ENCODE measurements around the gene PPIE. TPM values are rescaled to one million over a fixed set of nuclear protein-coding genes. Genes with fewer than 3 reads are reported as not detected.

Gene PPIE
- total RNA-seq, 2 experiments from 2014 or later, result 64.1 to 68.7 TPM

- POLR2A ChIA-PET, result no interaction called here
- H3K4me1 Mint-ChIP-seq (ENCODE audit: low read depth), result peaks cover 13% of the 10 kb centered on the region
- no peak for DNase-seq
- H3K36me3 Mint-ChIP-seq, result no peaks in the 10 kb centered on the region
- intact Hi-C loops (cut with micrococcal nuclease), result no loop called here
- H3K27ac Mint-ChIP-seq, result no peak overlapping the region
- no peaks in the 10 kb centered on the region for H3K9me3 Mint-ChIP-seq
- CTCF ChIA-PET, result interaction anchor here (0.8 kb wide), 1 partner anchor 40 kb away, joined by 3 read pairs; no protein-coding TSS in a partner anchor
- no peak overlapping the region for H3K4me3 Mint-ChIP-seq
- H3K27me3 Mint-ChIP-seq, result peaks cover 2% of the 10 kb centered on the region
Observed at GRCh38 chr1:39698568-39698967, 40.1 kb upstream of the PPIE start.

- intact Hi-C loops (cut with micrococcal nuclease), result no loop called here
- no peak for DNase-seq
- Mint-ChIP-seq H3K36me3 (no peaks in the 10 kb centered on the region), H3K4me3 (no peak overlapping the region), H3K27ac (no peak overlapping the region), H3K4me1 (ENCODE audit: low read depth) (peaks cover 9% of the 10 kb centered on the region), H3K27me3 (peaks cover 2% of the 10 kb centered on the region), H3K9me3 (no peaks in the 10 kb centered on the region)
- ChIA-PET POLR2A (no interaction called here), CTCF (interaction anchor here (1.4 kb wide), 1 partner anchor 41 kb away, joined by 8 read pairs; no protein-coding TSS in a partner anchor)
Observed at GRCh38 chr1:39699419-39699818, 39.3 kb upstream of the PPIE start.

GRCh38 chr1:39700348-39700747, 38.3 kb upstream of the PPIE start:
- Mint-ChIP-seq H3K36me3 (no peaks in the 10 kb centered on the region), H3K4me1 (ENCODE audit: low read depth) (no peaks in the 10 kb centered on the region), H3K27ac (no peak overlapping the region), H3K4me3 (no peak overlapping the region), H3K27me3 (peaks cover 2% of the 10 kb centered on the region), H3K9me3 (no peaks in the 10 kb centered on the region)
- no peak for DNase-seq
- ChIA-PET CTCF (interaction anchor here (1.0 to 1.4 kb wide), 2 partner anchors 10 to 42 kb away, joined by 3 to 8 read pairs; no protein-coding TSS in a partner anchor), POLR2A (no interaction called here)
- intact Hi-C loops (cut with micrococcal nuclease), result no loop called here

DNA sequence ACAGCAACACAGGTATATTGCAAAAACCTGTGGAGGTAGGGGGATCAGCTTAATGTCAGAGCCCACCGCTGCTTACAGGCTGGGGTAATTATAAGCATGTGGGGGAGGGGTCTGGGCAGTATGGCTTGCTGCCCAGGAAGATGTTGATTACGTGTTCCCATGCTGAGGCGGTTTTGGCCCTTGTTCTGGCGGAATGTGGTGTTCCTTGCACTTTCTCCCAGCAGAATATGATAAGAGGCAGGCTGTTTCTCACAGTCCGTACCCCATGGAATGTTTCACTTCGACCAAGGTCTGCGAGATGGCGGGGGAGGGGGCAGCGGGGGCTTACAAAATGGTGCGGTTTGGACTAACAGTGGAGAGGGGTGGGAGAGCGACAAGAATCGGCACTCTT, 37.6 kb upstream of the PPIE start:
- CTCF ChIA-PET, result interaction anchor here (0.8 to 2.1 kb wide), 3 partner anchors 19 to 99 kb away, joined by 3 to 12 read pairs (median 8); partner anchors contain the start of gene NT5C1A
- no peak for DNase-seq
- H3K36me3 Mint-ChIP-seq, result no peaks in the 10 kb centered on the region
- POLR2A ChIA-PET, result no interaction called here
- H3K9me3 Mint-ChIP-seq, result no peaks in the 10 kb centered on the region
- H3K4me1 Mint-ChIP-seq (ENCODE audit: low read depth), result no peaks in the 10 kb centered on the region
- intact Hi-C loops (cut with micrococcal nuclease), result no loop called here
- H3K27me3 Mint-ChIP-seq, result peaks cover 2% of the 10 kb centered on the region
- H3K4me3 Mint-ChIP-seq, result no peak overlapping the region
- H3K27ac Mint-ChIP-seq, result no peak overlapping the region

GRCh38 chr1:39704757-39705156, 33.9 kb upstream of the PPIE start:
- Mint-ChIP-seq H3K4me1 (ENCODE audit: low read depth) (no peaks in the 10 kb centered on the region), H3K4me3 (no peak overlapping the region), H3K27ac (no peak overlapping the region), H3K27me3 (peaks cover 7% of the 10 kb centered on the region), H3K36me3 (no peaks in the 10 kb centered on the region), H3K9me3 (no peaks in the 10 kb centered on the region)
- DNase-seq, result no peak
- intact Hi-C loops (cut with micrococcal nuclease), result no loop called here
- ChIA-PET POLR2A (no interaction called here), CTCF (interaction anchor here (1.3 kb wide), 1 partner anchor 99 kb away, joined by 4 read pairs; no protein-coding TSS in a partner anchor)

GRCh38 chr1:39707506-39707905, 31.2 kb upstream of the PPIE start:
- Mint-ChIP-seq H3K27me3 (peaks cover 5% of the 10 kb centered on the region), H3K4me1 (ENCODE audit: low read depth) (no peaks in the 10 kb centered on the region), H3K4me3 (no peak overlapping the region), H3K36me3 (no peaks in the 10 kb centered on the region), H3K9me3 (no peaks in the 10 kb centered on the region), H3K27ac (no peak overlapping the region)
- DNase-seq, result no peak
- ChIA-PET CTCF (interaction anchor here (0.9 kb wide), 1 partner anchor 101 kb away, joined by 3 read pairs; no protein-coding TSS in a partner anchor), POLR2A (no interaction called here)
- intact Hi-C loops (cut with micrococcal nuclease), result no loop called here

DNA sequence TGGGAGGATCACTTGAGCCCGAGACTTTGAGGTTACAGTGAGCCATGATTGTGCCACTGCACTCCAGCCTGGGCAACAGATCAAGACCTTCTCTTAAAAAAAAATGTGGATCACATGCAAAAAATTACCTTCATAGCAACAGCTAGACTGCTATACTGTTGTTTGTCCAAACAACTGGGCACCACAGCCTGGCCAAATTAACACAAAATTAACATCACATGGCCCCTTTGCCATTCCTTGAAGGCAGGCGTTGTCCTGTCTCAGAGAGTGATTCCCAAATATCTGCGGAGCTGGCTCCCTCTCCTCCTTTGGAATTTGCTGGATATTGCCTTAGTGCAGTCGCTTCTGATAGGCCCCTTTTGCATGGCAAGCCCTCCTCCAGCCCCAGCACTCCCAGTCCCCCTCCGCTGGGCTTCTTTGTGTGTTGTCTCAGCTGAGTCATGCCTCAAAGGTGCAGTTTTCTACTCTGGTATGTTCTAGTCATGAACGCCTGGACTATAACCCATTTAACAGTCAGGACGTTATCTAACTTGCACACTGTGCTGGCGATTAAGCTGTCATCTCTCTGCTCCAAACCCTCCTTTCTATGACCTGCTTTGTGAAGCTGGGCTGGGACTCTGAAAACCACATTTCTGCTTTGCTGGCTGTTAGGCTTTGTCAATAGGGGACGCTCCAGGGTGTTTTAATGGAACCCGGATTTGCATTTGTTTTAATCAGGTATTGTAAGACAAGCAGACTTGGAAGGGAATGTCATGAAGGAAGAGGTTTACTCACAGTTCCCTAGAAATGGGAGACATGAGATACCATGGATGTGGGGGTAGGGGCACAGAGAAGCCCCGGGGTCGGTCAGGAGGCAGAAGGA, 27.3 kb upstream of the PPIE start:
- intact Hi-C loops (cut with micrococcal nuclease), result no loop called here
- H3K4me1 Mint-ChIP-seq (ENCODE audit: low read depth), result no peaks in the 10 kb centered on the region
- no peak for DNase-seq
- no peak overlapping the region for H3K27ac Mint-ChIP-seq
- ChIA-PET CTCF (interaction anchor here (0.7 to 4.0 kb wide), 4 partner anchors 39 to 105 kb away, joined by 3 to 20 read pairs (median 4); partner anchors contain the start of gene NT5C1A), POLR2A (no interaction called here)
- no peaks in the 10 kb centered on the region for H3K9me3 Mint-ChIP-seq
- no peak overlapping the region for H3K4me3 Mint-ChIP-seq
- H3K27me3 Mint-ChIP-seq, result peaks cover 15% of the 10 kb centered on the region
- H3K36me3 Mint-ChIP-seq, result no peaks in the 10 kb centered on the region

DNA sequence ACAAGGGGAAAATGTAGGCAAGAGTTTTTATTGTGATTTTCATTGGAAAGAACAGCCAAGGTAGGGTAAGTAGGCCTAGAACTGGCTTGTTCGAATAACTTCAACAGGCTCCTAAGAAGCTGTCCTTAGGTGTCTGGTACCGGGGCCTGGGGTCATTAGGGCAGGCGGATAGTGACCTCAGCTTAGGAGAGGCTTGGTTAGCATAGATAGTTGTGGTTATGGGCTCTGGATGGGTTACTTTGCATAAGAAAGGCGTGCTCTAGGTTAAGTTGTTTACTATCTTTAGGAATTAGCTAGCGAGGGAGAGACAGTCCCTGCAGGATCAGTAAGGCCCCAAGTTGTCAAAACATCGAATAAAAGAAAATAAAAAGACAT, 26.7 kb upstream of the PPIE start:
- CTCF ChIA-PET, result interaction anchor here (1.5 to 4.0 kb wide), 3 partner anchors 52 to 106 kb away, joined by 3 to 20 read pairs (median 14); no protein-coding TSS in a partner anchor
- Mint-ChIP-seq H3K36me3 (no peaks in the 10 kb centered on the region), H3K4me3 (no peak overlapping the region), H3K27ac (no peak overlapping the region), H3K27me3 (peaks cover 21% of the 10 kb centered on the region), H3K9me3 (no peaks in the 10 kb centered on the region), H3K4me1 (ENCODE audit: low read depth) (no peaks in the 10 kb centered on the region)
- no peak for DNase-seq
- POLR2A ChIA-PET, result no interaction called here
- intact Hi-C loops (cut with micrococcal nuclease), result no loop called here

DNA sequence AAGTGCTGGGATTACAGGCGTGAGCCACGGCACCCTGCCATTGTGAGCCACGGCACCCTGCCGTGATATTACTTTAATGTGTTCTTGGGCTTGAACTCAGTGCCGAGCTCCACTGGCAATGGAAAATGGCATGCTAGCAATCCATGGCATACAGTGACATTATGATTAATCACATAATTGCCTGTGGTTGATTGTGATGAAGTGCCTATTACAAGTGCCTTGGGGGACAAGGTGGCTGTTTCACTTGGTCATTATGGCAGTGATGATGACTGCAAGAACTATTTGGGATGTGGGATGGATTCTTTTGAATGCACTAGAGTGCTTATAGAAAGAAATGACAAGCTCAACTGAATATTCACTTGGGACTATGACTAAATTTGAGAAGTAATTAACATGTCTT, 25.1 kb upstream of the PPIE start:
- Mint-ChIP-seq H3K4me3 (no peak overlapping the region), H3K4me1 (ENCODE audit: low read depth) (no peaks in the 10 kb centered on the region), H3K36me3 (no peaks in the 10 kb centered on the region), H3K27ac (no peak overlapping the region), H3K9me3 (no peaks in the 10 kb centered on the region), H3K27me3 (peaks cover 33% of the 10 kb centered on the region)
- CTCF ChIA-PET, result interaction anchor here (0.8 to 4.0 kb wide), 5 partner anchors 40 to 108 kb away, joined by 3 to 20 read pairs (median 5); no protein-coding TSS in a partner anchor
- POLR2A ChIA-PET, result no interaction called here
- intact Hi-C loops (cut with micrococcal nuclease), result no loop called here
- no peak for DNase-seq

GRCh38 chr1:39717809-39718208, 20.9 kb upstream of the PPIE start:
- peaks cover 40% of the 10 kb centered on the region for H3K27me3 Mint-ChIP-seq
- POLR2A ChIA-PET, result no interaction called here

GRCh38 chr1:39720094-39720999, 18.3 kb upstream of the PPIE start:
- H3K4me3 Mint-ChIP-seq, result no peak overlapping the region
- H3K4me1 Mint-ChIP-seq (ENCODE audit: low read depth), result no peaks in the 10 kb centered on the region
- peaks cover 41% of the 10 kb centered on the region for H3K27me3 Mint-ChIP-seq
- no peaks in the 10 kb centered on the region for H3K9me3 Mint-ChIP-seq
- POLR2A ChIA-PET, result interaction anchor here (0.6 kb wide), 1 partner anchor 761 kb away, joined by 4 read pairs; no protein-coding TSS in a partner anchor
- H3K27ac Mint-ChIP-seq, result peak overlapping the region; percentile 0
- intact Hi-C loops (cut with micrococcal nuclease), result no loop called here
- no peak for DNase-seq
- CTCF ChIA-PET, result interaction anchor here (0.6 to 7.7 kb wide), 26 partner anchors 10 to 559 kb away, joined by 3 to 63 read pairs (median 4); partner anchors contain the start of genes HPCAL4 and NT5C1A
- H3K36me3 Mint-ChIP-seq, result no peaks in the 10 kb centered on the region

More at GRCh38 chr1:39717809-39718208, 20.9 kb upstream of the PPIE start:
- no peak overlapping the region for H3K27ac Mint-ChIP-seq
- H3K36me3 Mint-ChIP-seq, result no peaks in the 10 kb centered on the region
- intact Hi-C loops (cut with micrococcal nuclease), result loop anchor here (2.0 to 5.0 kb wide), 3 partner anchors 51 to 111 kb away; no protein-coding TSS in a partner anchor
- no peak overlapping the region for H3K4me3 Mint-ChIP-seq
- no peaks in the 10 kb centered on the region for H3K9me3 Mint-ChIP-seq
- no peak for DNase-seq
- H3K4me1 Mint-ChIP-seq (ENCODE audit: low read depth), result no peaks in the 10 kb centered on the region
- CTCF ChIA-PET, result interaction anchor here (0.9 to 7.7 kb wide), 6 partner anchors 21 to 228 kb away, joined by 3 to 63 read pairs (median 24); partner anchors contain the start of gene NT5C1A
